T47D (cell line): ENCODE results near the gene CYBC1.
A peak's percentile ranks its signal among the peaks of the same experiment; 100 is the strongest.
"Not testable (repeated sequence)": the region's sequence is repeated elsewhere in the genome, so short reads cannot be mapped to it uniquely, and the experiment has no call there.

Source experiments
- DNase-seq, 2 experiments: peaks; one replicate each; pipeline versions ENCODE4 v3.0.0 to v3.0.0-alpha.2; 2011 to 2012; ENCODE audit warnings: low read depth in 1 of 2, low spot score in 1 of 2
- JUND ChIP-seq: IDR thresholded peaks from 2 replicates; pipeline ENCODE4 v1.6.1; 2012; ENCODE audit warnings: low read depth
- in situ Hi-C: cut with HindIII; loops from 2 replicates; pipeline ENCODE4 v1.10.0; 2016; ENCODE audit warnings: low sequenced_read_pairs, low pct_unique_long_range_greater_than_20kb

CYBC1 gene

GRCh38 chr17:82465023-82465603, 14.6 kb upstream of the CYBC1 start:
- DNase-seq, result no peak
- in situ Hi-C loops, result no loop called here
- no peak for TF ChIP-seq JUND

GRCh38 chr17:82464567-82464929, 14.0 kb upstream of the CYBC1 start:
- in situ Hi-C loops, result no loop called here
- no peak for TF ChIP-seq JUND
- no peak for DNase-seq

GRCh38 chr17:82463925-82464566, 13.5 kb upstream of the CYBC1 start:
- no peak for TF ChIP-seq JUND
- DNase-seq, result no peak
- in situ Hi-C loops, result no loop called here

- in situ Hi-C loops, result no loop called here
- TF ChIP-seq JUND, result no peak
- DNase-seq, result no peak
Observed at GRCh38 chr17:82463391-82463790, 12.8 kb upstream of the CYBC1 start.

- DNase-seq, result no peak
- TF ChIP-seq JUND, result no peak
- in situ Hi-C loops, result no loop called here
Observed at GRCh38 chr17:82461827-82462524, 11.4 kb upstream of the CYBC1 start.

- in situ Hi-C loops, DNase-seq: not testable (repeated sequence)
Observed at GRCh38 chr17:82459936-82460335, 9.4 kb upstream of the CYBC1 start.

GRCh38 chr17:82458885-82459424, 8.4 kb upstream of the CYBC1 start:
- no peak for TF ChIP-seq JUND
- in situ Hi-C loops, result no loop called here
- peak in 1 of 2 experiments; percentile 39 for DNase-seq

GRCh38 chr17:82458179-82458884, 7.8 kb upstream of the CYBC1 start, which contains the start of gene NARF:
NARF (plus strand) TSS chr17:82458741; CDS start chr17:82458804, 63 bp downstream.
- in situ Hi-C loops, result no loop called here
- peak; percentile 100 for DNase-seq
- TF ChIP-seq JUND, result no peak

- in situ Hi-C loops, result no loop called here
- no peak for TF ChIP-seq JUND
- peak in 1 of 2 experiments; percentile 90 for DNase-seq
Observed at GRCh38 chr17:82457929-82458178, 7.3 kb upstream of the CYBC1 start.

- DNase-seq, result no peak
- in situ Hi-C loops, result no loop called here
Observed at GRCh38 chr17:82457073-82457928, 6.7 kb upstream of the CYBC1 start.

GRCh38 chr17:82453706-82454105, 3.2 kb upstream of the CYBC1 start:
- in situ Hi-C loops, DNase-seq: not testable (repeated sequence)

More at GRCh38 chr17:82457073-82457928, 6.7 kb upstream of the CYBC1 start:
- no peak for TF ChIP-seq JUND

GRCh38 chr17:82453151-82453550, 2.6 kb upstream of the CYBC1 start:
- DNase-seq, in situ Hi-C loops: not testable (repeated sequence)

GRCh38 chr17:82452162-82452561, 1.6 kb upstream of the CYBC1 start:
- no peak for DNase-seq
- no peak for TF ChIP-seq JUND
- in situ Hi-C loops, result no loop called here
